HCT116 (cell line): ENCODE results near the gene ABRACL. TPM values are rescaled to one million over a fixed set of nuclear protein-coding genes. Genes with fewer than 3 reads are reported as not detected.

Experiments used
- ATAC-seq: fragments of 200-7000 bp; cut with Tn5 transposase; 2 replicates; pipeline ENCODE4 v1.9.1; 2020; ENCODE audit warnings: mild to moderate bottlenecking, moderate library complexity
- Bru-seq: library from RNA; stranded (reverse); fragments of 400-500 nt; gene quantifications from one replicate; lab custom pipeline; 2021; lab: Mats Ljungman, UMichigan
- BruChase-seq, 2 experiments: library from RNA; stranded (reverse); fragments of 400-500 nt; gene quantifications; one replicate each; lab custom pipeline; 2021; lab: Mats Ljungman, UMichigan
- BruUV-seq: library from RNA; stranded (reverse); fragments of 400-500 nt; replicated peaks from 2 replicates; lab custom pipeline; 2021; lab: Mats Ljungman, UMichigan
- CTCF ChIA-PET: fragments of 300-600 bp; sonication (Branson Sonifier 250); formaldehyde crosslinking; loops from one replicate; lab custom pipeline; 2021; ENCODE audit warnings: antibody characterized with exemption; lab: Charles Lee
- POLR2A ChIA-PET: fragments of 300-600, 350-600 bp; sonication (Branson Sonifier 250); formaldehyde crosslinking; loops from one replicate; lab custom pipeline; 2021; ENCODE audit warnings: antibody characterized with exemption; lab: Charles Lee
- RAD21 ChIA-PET, 2 experiments: fragments of 300-600 bp; sonication (Branson Sonifier 250); formaldehyde crosslinking; loops; one replicate each; lab custom pipeline; 2023; ENCODE audit warnings: low total read pairs in 2 of 2; ENCODE audit not compliant: uncharacterized antibody in 2 of 2, unreplicated experiment in 2 of 2, low non-redundant PET in 1 of 2; lab: Charles Lee
- DNase-seq: peaks from one replicate; pipeline ENCODE4 v3.0.0-alpha.2; 2010; ENCODE audit warnings: low read depth, low spot score
- H2AFZ ChIP-seq: fragments of 200-600 bp; shearing (Covaris generic), sonication (generic); 2 replicates; pipeline ENCODE4 v1.6.1; 2017; ENCODE audit warnings: low read depth, mixed run types, mixed read lengths, antibody characterized with exemption, low read length; ENCODE audit not compliant: poor library complexity, severe bottlenecking
- H3K27ac ChIP-seq: 2 replicates; pipeline ENCODE4 v1.5.1; 2012; ENCODE audit warnings: low read depth, low read length
- H3K27me3 ChIP-seq: fragments of 200-600 bp; sonication (generic); 2 replicates; pipeline ENCODE4 v1.6.1; 2016; ENCODE audit warnings: mixed run types, low read length, mixed read lengths; ENCODE audit not compliant: insufficient read depth
- H3K36me3 ChIP-seq, 2 experiments: fragments of 200-500 bp in 1 of 2; fragments of 200-600 bp in 1 of 2; sonication (Bioruptor generic) in 1 of 2; sonication (generic) in 1 of 2; 2 replicates each; pipeline versions ENCODE4 v1.5.1 to v1.6.1; 2014 to 2016; ENCODE audit warnings: low read length in 2 of 2, inconsistent platforms in 1 of 2, mixed read lengths in 1 of 2, mixed run types in 1 of 2; ENCODE audit not compliant: insufficient read depth in 2 of 2, control insufficient read depth in 1 of 2
- H3K4me1 ChIP-seq, 2 experiments: fragments of 200-600 bp in 1 of 2; sonication (generic) in 1 of 2; 2 replicates each; pipeline versions ENCODE4 v1.5.1 to v1.6.1; 2012 to 2017; ENCODE audit warnings: low read length in 2 of 2, inconsistent platforms in 1 of 2, mild to moderate bottlenecking in 1 of 2, mixed read lengths in 1 of 2, mixed run types in 1 of 2, moderate library complexity in 1 of 2; ENCODE audit not compliant: insufficient read depth in 2 of 2, control insufficient read depth in 1 of 2
- H3K4me2 ChIP-seq: fragments of 200-600 bp; sonication (generic); 2 replicates; pipeline ENCODE4 v1.6.1; 2017; ENCODE audit warnings: mixed run types, low read length, mixed read lengths
- H3K4me3 ChIP-seq, 2 experiments: fragments of 200-600 bp in 1 of 2; sonication (generic) in 1 of 2; replicated peaks in 1 of 2; 2 replicates each; pipeline ENCODE4 v1.5.1; 2011 to 2016; ENCODE audit warnings: low read length in 2 of 2, control low read depth in 1 of 2, low read depth in 1 of 2, mild to moderate bottlenecking in 1 of 2, mixed read lengths in 1 of 2, mixed run types in 1 of 2
- H3K79me2 ChIP-seq: fragments of 200-600 bp; sonication (generic); 2 replicates; pipeline ENCODE4 v1.6.1; 2017; ENCODE audit warnings: mild to moderate bottlenecking, mixed run types, low read length, moderate library complexity, mixed read lengths; ENCODE audit not compliant: insufficient read depth
- H3K9ac ChIP-seq: fragments of 200-600 bp; sonication (generic); 2 replicates; pipeline ENCODE4 v1.6.1; 2016; ENCODE audit warnings: low read length, mixed read lengths
- H3K9me2 ChIP-seq: fragments of 200-600 bp; sonication (generic), shearing (Covaris generic); 2 replicates; pipeline ENCODE4 v1.6.1; 2017; ENCODE audit warnings: mixed run types, mild to moderate bottlenecking, moderate library complexity; ENCODE audit not compliant: insufficient read depth
- H3K9me3 ChIP-seq, 2 experiments: fragments of 200-500 bp in 1 of 2; fragments of 200-600 bp in 1 of 2; sonication (Bioruptor generic) in 1 of 2; sonication (generic) in 1 of 2; 2 replicates each; pipeline ENCODE4 v1.6.1; 2014 to 2017; ENCODE audit warnings: low read length in 2 of 2, mixed read lengths in 2 of 2, inconsistent platforms in 1 of 2, low read depth in 1 of 2, mild to moderate bottlenecking in 1 of 2, mixed run types in 1 of 2, moderate library complexity in 1 of 2; ENCODE audit not compliant: control insufficient read depth in 1 of 2, insufficient read depth in 1 of 2
- H4K20me1 ChIP-seq: fragments of 200-600 bp; sonication (generic), shearing (Covaris generic); 2 replicates; pipeline ENCODE4 v1.6.1; 2017; ENCODE audit warnings: mixed run types, mild to moderate bottlenecking, moderate library complexity; ENCODE audit not compliant: insufficient read depth
- EGR1 ChIP-seq: IDR thresholded peaks from 2 replicates; pipeline ENCODE4 v1.6.1; 2012; ENCODE audit warnings: low read depth
- ELF1 ChIP-seq: IDR thresholded peaks from 2 replicates; pipeline ENCODE4 v1.6.1; 2012; ENCODE audit warnings: low read depth, borderline replicate concordance
- JUND ChIP-seq: IDR thresholded peaks from 2 replicates; pipeline ENCODE4 v1.6.1; 2012
- POLR2A ChIP-seq: IDR thresholded peaks from 2 replicates; pipeline ENCODE4 v1.7.0; 2011; ENCODE audit warnings: borderline replicate concordance; ENCODE audit not compliant: insufficient read depth, insufficient read length; ENCODE audit errors: extremely low read depth
- TCF7L2 ChIP-seq: IDR thresholded peaks from 2 replicates; pipeline ENCODE4 v1.7.0; 2011; ENCODE audit warnings: borderline replicate concordance, inconsistent platforms; ENCODE audit not compliant: insufficient read depth, insufficient read length; ENCODE audit errors: extremely low read depth
- ZFX ChIP-seq: fragments of 450-650 bp; IDR thresholded peaks from 2 replicates; pipeline ENCODE4 v1.6.1; 2017
- intact Hi-C: fragments of 100-400 bp; cut with micrococcal nuclease; formaldehyde crosslinking; loops from 2 replicates; pipeline ENCODE4 v1.10.0; 2022
- long read RNA-seq: library from polyadenylated mRNA; unstranded; transcript quantifications from one replicate; pipeline ENCODE4 v2.0.0, GENCODE V29; 2021; ENCODE audit not compliant: unreplicated experiment
- polyA plus RNA-seq: library from polyadenylated mRNA; unstranded; fragments of >200 nt; gene quantifications from 2 replicates; pipeline ENCODE4 v1.2.1, GENCODE V29; 2012; ENCODE audit warnings: missing spikeins
- total RNA-seq: library from RNA; stranded (reverse); gene quantifications from one replicate; pipeline ENCODE4 v1.2.1, GENCODE V29; 2021; ENCODE audit not compliant: unreplicated experiment
- TF ChIP-seq, protein P1 (sequence below): IDR thresholded peaks from 2 replicates; pipeline ENCODE4 v1.6.1; 2012

Gene ABRACL, protein sequence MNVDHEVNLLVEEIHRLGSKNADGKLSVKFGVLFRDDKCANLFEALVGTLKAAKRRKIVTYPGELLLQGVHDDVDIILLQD
- total RNA-seq (47.4 TPM), Bru-seq, nascent RNA (percentile 65 among the genes with signal in this experiment), BruChase-seq, experiment 1, labeled RNA remaining after a 6-hour chase (percentile 71 among the genes with signal in this experiment), BruChase-seq, experiment 2, labeled RNA remaining after a 2-hour chase (percentile 58 among the genes with signal in this experiment)
- polyA plus RNA-seq: 22.7 and 28.4 TPM in 2 replicates
- long read RNA-seq, transcript ABRACL-201 (3 exons, 845 nt): major isoform, 25 of 33 reads
- long read RNA-seq, partial matches to known transcripts: 6 of 33 reads
- long read RNA-seq, other reads (novel, unspliced or antisense): 2 of 33 reads

DNA sequence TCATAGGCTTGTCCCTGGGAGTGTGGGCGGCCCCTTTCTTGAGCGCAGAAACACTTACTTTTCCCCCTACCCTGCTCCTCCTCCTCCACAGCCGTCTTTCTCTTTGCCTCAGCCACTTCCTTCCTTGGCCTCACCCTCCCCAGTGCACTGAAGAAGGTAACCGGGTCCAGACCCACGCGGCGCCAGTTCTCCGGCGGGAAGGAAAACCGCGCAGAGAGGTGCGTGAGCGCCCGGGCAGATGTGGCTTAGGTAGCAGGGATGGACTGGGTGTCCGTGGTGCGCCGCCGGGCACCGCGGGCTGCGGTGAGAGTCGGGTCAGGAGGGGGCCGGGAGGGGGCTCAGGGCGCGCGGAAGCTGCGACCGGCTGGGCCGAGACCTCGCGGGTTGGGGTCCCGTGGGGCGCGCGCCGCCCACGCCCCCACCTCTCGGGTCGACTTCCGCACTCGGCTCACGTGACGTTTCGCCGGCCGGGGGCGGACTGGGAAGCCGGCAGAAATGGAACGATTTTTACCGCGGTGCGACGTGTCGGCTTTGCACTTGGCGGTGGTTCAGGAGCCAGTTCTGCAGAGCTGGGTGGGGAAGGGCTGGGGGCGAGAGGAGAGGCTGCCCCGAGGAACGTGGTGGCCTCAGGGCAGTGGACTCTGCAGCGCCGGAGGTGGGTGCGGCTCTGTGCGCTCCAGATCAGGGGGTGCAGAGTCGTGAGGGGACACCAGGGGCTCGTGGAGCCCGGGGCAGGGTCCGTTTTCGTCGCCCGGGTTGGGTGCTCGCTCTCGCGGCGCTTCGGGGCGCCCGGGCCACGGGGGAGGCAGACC is at the start of gene ABRACL:
Gene ABRACL (plus strand): TSS at position 88 of the 812 bp plus-strand sequence. CDS start 5,416 bp downstream, outside the sequence.
- H3K27ac ChIP-seq: peak within 1 kb of the TSS; percentile 61
- no TSS peak for BruUV-seq
- no peak for TF ChIP-seq JUND
- TF ChIP-seq, protein P1, sequence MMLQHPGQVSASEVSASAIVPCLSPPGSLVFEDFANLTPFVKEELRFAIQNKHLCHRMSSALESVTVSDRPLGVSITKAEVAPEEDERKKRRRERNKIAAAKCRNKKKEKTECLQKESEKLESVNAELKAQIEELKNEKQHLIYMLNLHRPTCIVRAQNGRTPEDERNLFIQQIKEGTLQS: no peak
- 0 out of 2 replicates have a peak, but pooled peaks have one; percentile 20 for TF ChIP-seq ZFX
- TF ChIP-seq TCF7L2: peak; percentile 13
- TF ChIP-seq POLR2A: peak; percentile 40
- peak; percentile 92 for TF ChIP-seq EGR1
- TF ChIP-seq ELF1: peak; percentile 51; the same call in 1 of the 2 replicates
- TF ChIP-seq, all 23 proteins: peak for 5
- H3K27me3 ChIP-seq: no peaks in the 10 kb centered on the region
- peaks cover 0 to 25% of the 10 kb centered on the region in 2 experiments; a peak in 3 of 4 replicates for H3K4me1 ChIP-seq
- H3K9me2 ChIP-seq: no peaks in the 10 kb centered on the region
- H4K20me1 ChIP-seq: no peaks in the 10 kb centered on the region
- H2AFZ ChIP-seq: peak within 1 kb of the TSS; percentile 63
- peak within 1 kb of the TSS; percentile 69 for H3K9ac ChIP-seq
- RAD21 ChIA-PET: interaction anchor here in 1 of 2 experiments (0.6 kb wide), 1 partner anchor 97 kb away, joined by 5 read pairs; no protein-coding TSS in a partner anchor
- intact Hi-C loops: loop anchor here (2.0 kb wide), 1 partner anchor 40 kb away; the partner anchor contains the start of gene REPS1
- ATAC-seq: peak; percentile 88
- peaks cover 10% of the 10 kb centered on the region for H3K79me2 ChIP-seq
- CTCF ChIA-PET: no interaction called here
- H3K36me3 ChIP-seq: no peaks in the 10 kb centered on the region
- no peaks in the 10 kb centered on the region for H3K9me3 ChIP-seq
- POLR2A ChIA-PET: interaction anchor here (1.0 kb wide), 1 partner anchor 17 kb away, joined by 3 read pairs; no protein-coding TSS in a partner anchor
- DNase-seq: peak; percentile 56
- peak within 1 kb of the TSS; percentile 75 for H3K4me2 ChIP-seq
- peak within 1 kb of the TSS; percentile 71 to 75 for H3K4me3 ChIP-seq
